Mesenchymal stem cell (in vitro differentiated cells and primary cell): ENCODE results near the gene COL23A1.

Experiments used
- DNase-seq: peaks from one replicate; pipeline ENCODE4 v3.0.0-alpha.2; 2013
- H2AFZ ChIP-seq: one replicate; pipeline ENCODE4 v1.6.1; 2013; ENCODE audit warnings: low read depth, mild to moderate bottlenecking, control low read depth, inconsistent platforms, low read length, moderate library complexity
- H2AK5ac ChIP-seq: 2 replicates; pipeline ENCODE4 v1.6.1; 2013; ENCODE audit warnings: low read length, moderate library complexity, mild to moderate bottlenecking, inconsistent platforms; ENCODE audit not compliant: severe bottlenecking
- H2BK120ac ChIP-seq: one replicate; pipeline ENCODE4 v1.6.1; 2013; ENCODE audit warnings: low read depth, mild to moderate bottlenecking, inconsistent platforms, low read length, moderate library complexity
- H2BK12ac ChIP-seq, 2 experiments: one replicate each; pipeline ENCODE4 v1.6.1; 2013; ENCODE audit warnings: inconsistent platforms in 2 of 2, low read length in 2 of 2, mild to moderate bottlenecking in 2 of 2, moderate library complexity in 2 of 2, control low read depth in 1 of 2
- H2BK15ac ChIP-seq: one replicate; pipeline ENCODE4 v1.6.1; 2013; ENCODE audit warnings: mild to moderate bottlenecking, low read depth, inconsistent platforms; ENCODE audit not compliant: poor library complexity, severe bottlenecking
- H2BK5ac ChIP-seq: 2 replicates; pipeline ENCODE4 v1.6.1; 2013; ENCODE audit warnings: low read depth, mild to moderate bottlenecking, low read length, control low read depth, inconsistent platforms; ENCODE audit not compliant: poor library complexity, severe bottlenecking
- H3K14ac ChIP-seq, 2 experiments: one replicate each; pipeline ENCODE4 v1.6.1; 2013; ENCODE audit warnings: inconsistent platforms in 2 of 2, low read length in 2 of 2, control low read depth in 1 of 2, mild to moderate bottlenecking in 1 of 2, moderate library complexity in 1 of 2
- H3K18ac ChIP-seq, 2 experiments: one replicate each; pipeline ENCODE4 v1.6.1; 2013; ENCODE audit warnings: inconsistent platforms in 2 of 2, low read length in 2 of 2, control low read depth in 1 of 2, low read depth in 1 of 2, mild to moderate bottlenecking in 1 of 2
- H3K23ac ChIP-seq, 2 experiments: one replicate each; pipeline ENCODE4 v1.6.1; 2013; ENCODE audit warnings: inconsistent platforms in 2 of 2, low read length in 2 of 2, mild to moderate bottlenecking in 2 of 2, moderate library complexity in 2 of 2, control low read depth in 1 of 2
- H3K27ac ChIP-seq: 2 replicates; pipeline ENCODE4 v1.5.1; 2013; ENCODE audit warnings: mild to moderate bottlenecking, moderate library complexity, low read length, control low read depth, inconsistent platforms; ENCODE audit not compliant: poor library complexity, severe bottlenecking
- H3K27me3 ChIP-seq, 2 experiments: 2 replicates each; pipeline versions ENCODE4 v1.6.1 to v1.7.0; 2013; ENCODE audit warnings: low read length in 2 of 2, mild to moderate bottlenecking in 2 of 2, moderate library complexity in 2 of 2, control low read depth in 1 of 2, inconsistent platforms in 1 of 2; ENCODE audit not compliant: control insufficient read depth in 1 of 2, insufficient read depth in 1 of 2
- H3K36me3 ChIP-seq, 2 experiments: 2 replicates each; pipeline versions ENCODE4 v1.6.1 to v1.7.0; 2013; ENCODE audit warnings: low read length in 2 of 2, control low read depth in 1 of 2, inconsistent platforms in 1 of 2, low read depth in 1 of 2, mild to moderate bottlenecking in 1 of 2; ENCODE audit not compliant: insufficient read depth in 2 of 2, control insufficient read depth in 1 of 2
- H3K4ac ChIP-seq, 2 experiments: one replicate each; pipeline ENCODE4 v1.6.1; 2013; ENCODE audit warnings: inconsistent platforms in 2 of 2, low read length in 2 of 2, mild to moderate bottlenecking in 2 of 2, moderate library complexity in 2 of 2, control low read depth in 1 of 2, low read depth in 1 of 2
- H3K4me1 ChIP-seq: 2 replicates; pipeline ENCODE4 v1.6.1; 2013; ENCODE audit warnings: low read depth, low read length, control low read depth; ENCODE audit not compliant: control insufficient read depth, insufficient read depth
- H3K4me2 ChIP-seq: 2 replicates; pipeline ENCODE4 v1.6.1; 2013; ENCODE audit warnings: low read length, mild to moderate bottlenecking, inconsistent platforms; ENCODE audit not compliant: poor library complexity, severe bottlenecking
- H3K4me3 ChIP-seq, 2 experiments: 2 replicates each; pipeline versions ENCODE4 v1.5.1 to v1.7.0; 2013; ENCODE audit warnings: low read length in 2 of 2, mild to moderate bottlenecking in 2 of 2, control low read depth in 1 of 2, low read depth in 1 of 2; ENCODE audit not compliant: insufficient read depth in 1 of 2
- H3K79me1 ChIP-seq: replicated peaks from 2 replicates; pipeline ENCODE4 v1.6.1; 2013; ENCODE audit warnings: mild to moderate bottlenecking, control low read depth, low read length, inconsistent platforms; ENCODE audit not compliant: poor library complexity, severe bottlenecking
- H3K9ac ChIP-seq: 2 replicates; pipeline ENCODE4 v1.7.0; 2013; ENCODE audit warnings: mild to moderate bottlenecking, low read length, moderate library complexity
- H3K9me3 ChIP-seq: 2 replicates; pipeline ENCODE4 v1.7.0; 2013; ENCODE audit warnings: mild to moderate bottlenecking, low read length; ENCODE audit not compliant: control insufficient read depth
- H4K8ac ChIP-seq: one replicate; pipeline ENCODE4 v1.6.1; 2013; ENCODE audit warnings: inconsistent platforms, mild to moderate bottlenecking, low read length, moderate library complexity
- H4K91ac ChIP-seq: one replicate; pipeline ENCODE4 v1.6.1; 2013; ENCODE audit warnings: mild to moderate bottlenecking, low read length, inconsistent platforms
- WGBS: methylation state at CpG from one replicate; pipeline ENCODE4 v1.1.7; 2013; ENCODE audit warnings: mixed read lengths; 5-methylcytosine and 5-hydroxymethylcytosine counted together

COL23A1 gene

DNA sequence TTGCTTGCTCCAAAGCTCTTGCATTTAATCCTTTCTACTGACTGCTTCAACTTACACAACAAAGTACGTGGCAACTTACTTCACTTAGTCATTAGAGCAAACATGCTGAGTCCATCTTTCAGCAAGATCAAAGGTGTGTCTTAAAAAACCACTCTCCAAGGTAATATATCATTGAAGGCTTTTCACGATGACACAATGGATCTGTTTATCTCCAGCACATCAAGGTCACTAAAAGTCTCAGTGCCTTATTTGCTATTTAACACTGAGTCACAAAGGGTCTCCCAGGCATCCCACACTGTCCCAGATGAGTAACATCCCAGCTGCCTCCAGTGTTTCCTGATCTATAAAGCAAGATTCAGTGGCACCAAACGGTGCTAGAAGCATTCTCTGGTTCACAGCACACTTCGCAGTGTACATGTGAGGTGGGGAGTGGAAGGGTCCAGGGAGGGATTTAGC, 40.3 kb upstream of the COL23A1 start:
- H2BK15ac ChIP-seq, result no peak overlapping the region
- H4K8ac ChIP-seq, result no peak overlapping the region
- peaks cover 4 to 5% of the 10 kb centered on the region in 2 experiments for H3K27me3 ChIP-seq
- no peak overlapping the region for H3K4ac ChIP-seq
- H3K79me1 ChIP-seq, result no peaks in the 10 kb centered on the region
- no peak overlapping the region for H2AFZ ChIP-seq
- no peak overlapping the region for H2AK5ac ChIP-seq
- WGBS, result 33% methylated on average over 4 of the region's 4 CpGs
- no peaks in the 10 kb centered on the region for H3K36me3 ChIP-seq
- no peak overlapping the region for H2BK120ac ChIP-seq
- no peak overlapping the region for H2BK5ac ChIP-seq
- DNase-seq, result peak; percentile 50
- peaks cover 3% of the 10 kb centered on the region for H3K9me3 ChIP-seq
- H3K4me1 ChIP-seq, result no peaks in the 10 kb centered on the region
- no peak overlapping the region for H3K4me3 ChIP-seq
- no peak overlapping the region for H3K14ac ChIP-seq
- H3K27ac ChIP-seq, result no peak overlapping the region
- H4K91ac ChIP-seq, result no peak overlapping the region
- H3K4me2 ChIP-seq, result no peak overlapping the region
- no peak overlapping the region for H3K18ac ChIP-seq
- H3K9ac ChIP-seq, result no peak overlapping the region
- H2BK12ac ChIP-seq, result no peak overlapping the region
- no peak overlapping the region for H3K23ac ChIP-seq

DNA sequence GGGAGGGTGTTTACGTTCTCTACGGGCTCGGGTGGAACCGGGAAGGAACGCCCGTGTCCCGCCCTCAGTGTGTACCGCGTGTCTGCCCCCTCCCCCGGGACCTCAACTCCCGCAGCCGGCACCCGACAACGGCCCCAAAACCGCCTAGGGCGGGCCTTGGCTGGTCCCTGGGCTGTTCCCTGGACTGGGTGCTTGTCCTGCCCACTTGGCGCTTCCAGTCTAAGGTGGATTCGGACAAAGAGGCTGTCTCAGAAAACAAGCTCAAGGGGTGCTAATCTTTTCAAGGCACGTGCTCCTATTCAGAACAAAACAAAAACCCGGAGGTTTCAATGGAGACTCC, 37.0 kb upstream of the COL23A1 start:
- Histone ChIP-seq H3K79me1 (peaks cover 1% of the 10 kb centered on the region), H3K9ac (peak overlapping the region; percentile 85), H3K36me3 (peaks cover 0 to 10% of the 10 kb centered on the region in 2 experiments), H3K27me3 (peaks cover 0 to 5% of the 10 kb centered on the region in 2 experiments), H3K14ac (peak overlapping the region in 1 of 2 experiments; percentile 77), H2BK12ac (no peak overlapping the region), H3K18ac (peak overlapping the region; percentile 38 to 58), H2AK5ac (no peak overlapping the region), H3K9me3 (no peaks in the 10 kb centered on the region), H2BK5ac (no peak overlapping the region), H2BK120ac (no peak overlapping the region), H3K4me3 (peak overlapping the region; percentile 78 to 95), H3K4ac (peak overlapping the region; percentile 46 to 82), H2AFZ (peak overlapping the region; percentile 100), H3K27ac (no peak overlapping the region), H3K23ac (no peak overlapping the region), H3K4me1 (peaks cover 2% of the 10 kb centered on the region), H2BK15ac (peak overlapping the region; percentile 60), H4K8ac (peak overlapping the region; percentile 94), H4K91ac (peak overlapping the region; percentile 57), H3K4me2 (peak overlapping the region; percentile 73)
- 8% methylated on average over 20 of the region's 20 CpGs for WGBS
- DNase-seq, result no peak

DNA sequence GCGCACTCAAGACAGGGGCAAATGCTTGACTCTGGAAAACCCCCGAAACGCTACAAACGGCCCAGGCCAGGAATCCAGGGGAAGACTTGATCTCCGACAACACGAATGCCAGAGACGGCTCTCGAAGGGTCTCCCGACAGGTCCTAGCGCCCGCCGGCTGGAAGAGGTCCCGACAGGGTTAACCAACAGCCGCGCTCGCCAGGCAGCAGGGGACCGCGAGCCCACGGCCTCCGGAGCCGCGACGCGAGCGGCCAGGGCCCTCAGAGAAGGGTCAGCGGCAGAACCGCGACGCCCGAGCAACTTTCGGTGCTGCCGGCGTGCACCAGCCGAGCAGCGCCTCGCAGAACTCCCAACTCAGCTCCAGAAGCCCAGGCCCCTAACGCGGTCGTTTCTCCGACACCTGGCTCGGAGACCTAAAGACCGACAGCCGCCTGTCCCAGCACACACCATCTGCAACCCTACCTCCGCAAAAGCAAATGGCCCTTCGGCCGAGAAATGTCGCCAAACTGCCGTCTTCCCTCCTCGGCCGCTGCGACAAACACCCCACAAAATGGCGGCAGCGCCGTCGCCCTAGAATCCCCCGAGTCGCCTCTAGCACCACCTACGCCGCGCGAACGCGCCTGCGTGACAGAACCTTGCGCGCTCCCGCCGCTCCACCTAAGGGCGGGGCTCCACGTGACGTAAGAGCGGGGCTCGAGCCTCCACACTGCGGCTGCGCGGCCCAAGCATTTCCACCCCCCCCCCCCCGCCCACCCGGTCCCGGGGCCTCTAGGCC, 36.5 kb upstream of the COL23A1 start, which contains the start of gene CLK4:
CLK4 (minus strand) TSS at position 567 of the 775 bp plus-strand sequence. CDS start 3,634 bp downstream, outside the sequence.
- Histone ChIP-seq H3K9me3 (no peaks in the 10 kb centered on the region), H3K4me2 (peak within 1 kb of the TSS; percentile 97), H4K8ac (peak within 1 kb of the TSS; percentile 100), H2AFZ (peak within 1 kb of the TSS; percentile 100), H4K91ac (peak within 1 kb of the TSS; percentile 92), H3K14ac (peak within 1 kb of the TSS in 1 of 2 experiments; percentile 99), H3K4me1 (peaks cover 2% of the 10 kb centered on the region), H2BK15ac (peak within 1 kb of the TSS; percentile 60), H3K23ac (peak within 1 kb of the TSS in 1 of 2 experiments; percentile 99), H2AK5ac (peak within 1 kb of the TSS; percentile 37), H2BK5ac (peak within 1 kb of the TSS; percentile 53), H3K9ac (peak within 1 kb of the TSS; percentile 99), H3K79me1 (peaks cover 1% of the 10 kb centered on the region), H3K36me3 (peaks cover 0 to 16% of the 10 kb centered on the region in 2 experiments), H3K4ac (peak within 1 kb of the TSS; percentile 97 to 98), H3K4me3 (peak within 1 kb of the TSS; percentile 91 to 95), H3K27me3 (peaks cover 0 to 5% of the 10 kb centered on the region in 2 experiments), H3K18ac (peak within 1 kb of the TSS; percentile 95 to 99), H2BK12ac (peak within 1 kb of the TSS in 1 of 2 experiments; percentile 55), H3K27ac (peak within 1 kb of the TSS; percentile 91), H2BK120ac (peak within 1 kb of the TSS; percentile 71)
- peak; percentile 93 for DNase-seq
- WGBS, result under 1% methylated on average over 68 of the region's 79 CpGs
